RPMI7951 (cell line): Measurements from ENCODE around the gene RETREG1. TPM values are rescaled to one million over a fixed set of nuclear protein-coding genes. Genes with fewer than 3 reads are reported as not detected.
"Not testable (repeated sequence)": the region's sequence is repeated elsewhere in the genome, so short reads cannot be mapped to it uniquely, and the experiment has no call there.

Experiments used
- DNase-seq: peaks from one replicate; pipeline ENCODE4 v3.0.0-alpha.2; 2012; ENCODE audit warnings: low read depth
- total RNA-seq: library from RNA; depleted of rRNA; stranded (reverse); fragments of >200 nt; shearing (Covaris generic); gene quantifications from 2 replicates; pipeline ENCODE4 v1.2.3, GENCODE V29; 2014

Gene RETREG1
- total RNA-seq, 1 experiment from 2014 or later: 2.8 TPM

DNA sequence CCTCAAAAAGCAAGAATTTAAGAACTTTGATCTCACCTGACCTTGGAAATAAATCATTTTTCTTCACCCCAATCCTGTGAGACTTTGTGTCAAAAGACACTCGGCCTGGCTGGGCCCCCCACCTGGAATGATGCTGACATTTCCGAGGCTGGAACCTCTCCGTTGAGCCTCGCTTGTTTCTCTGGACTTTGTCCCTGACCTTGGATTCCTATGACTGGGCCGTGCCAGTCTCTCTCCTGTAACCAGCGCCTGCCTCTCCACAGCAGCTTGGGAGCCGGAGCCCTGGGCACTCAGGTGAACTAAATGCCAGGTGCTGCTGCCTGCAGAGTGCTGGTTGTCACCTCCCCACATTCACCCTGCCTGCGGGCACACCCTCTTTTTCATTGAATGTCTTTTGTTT lies 62.7 kb downstream of the RETREG1 start:
- no peak for DNase-seq

DNA sequence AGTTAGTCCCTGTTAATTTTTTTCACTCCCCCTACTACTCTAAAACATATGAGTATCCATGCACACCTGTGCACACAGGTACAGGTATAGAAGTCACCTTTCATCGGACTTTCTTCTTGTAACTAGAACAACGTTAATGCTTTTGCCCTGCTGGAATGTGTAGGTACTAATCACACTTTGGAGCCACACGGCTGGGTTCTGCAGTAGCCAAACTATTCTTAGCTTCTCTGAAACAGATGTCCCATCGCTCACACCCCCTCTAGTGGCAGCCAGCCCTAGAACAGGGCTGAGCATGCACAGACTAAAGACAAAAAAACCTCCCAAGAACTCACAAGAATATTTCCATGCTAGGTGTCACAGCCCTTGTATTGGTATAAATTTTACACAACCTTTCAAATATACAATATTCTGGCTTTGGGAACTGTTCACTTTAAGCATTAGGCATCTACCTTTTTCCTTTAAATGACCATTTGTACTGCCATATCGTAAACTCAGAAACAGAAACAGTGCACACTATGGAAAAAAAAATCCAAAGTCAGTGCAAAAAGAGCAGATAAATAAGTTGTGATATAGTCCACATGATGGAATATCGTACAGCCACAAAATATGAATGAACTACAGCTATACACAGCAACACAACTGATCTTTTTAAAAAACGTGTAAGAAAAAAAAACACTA lies 64.0 kb downstream of the RETREG1 start:
- peak; percentile 58 for DNase-seq

DNA sequence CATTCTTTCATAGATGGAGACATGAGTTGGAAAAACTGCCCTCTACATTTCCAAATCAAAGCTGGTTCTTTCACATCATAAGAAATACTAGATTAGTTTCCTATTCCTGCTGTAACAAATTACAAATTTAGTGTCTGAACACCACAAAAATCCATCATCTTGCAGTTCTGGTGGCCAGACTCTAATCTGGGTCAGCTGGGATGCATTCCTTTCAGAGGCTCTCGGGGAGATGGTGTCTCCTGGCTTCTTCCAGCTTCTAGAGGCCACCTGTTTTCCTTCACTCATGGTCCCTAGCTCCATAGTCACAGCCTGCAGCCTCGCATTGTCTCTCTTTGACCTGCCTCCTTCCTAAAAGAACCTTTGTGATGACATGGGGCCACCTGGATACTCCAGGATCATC lies 65.2 kb downstream of the RETREG1 start:
- DNase-seq: no peak

DNA sequence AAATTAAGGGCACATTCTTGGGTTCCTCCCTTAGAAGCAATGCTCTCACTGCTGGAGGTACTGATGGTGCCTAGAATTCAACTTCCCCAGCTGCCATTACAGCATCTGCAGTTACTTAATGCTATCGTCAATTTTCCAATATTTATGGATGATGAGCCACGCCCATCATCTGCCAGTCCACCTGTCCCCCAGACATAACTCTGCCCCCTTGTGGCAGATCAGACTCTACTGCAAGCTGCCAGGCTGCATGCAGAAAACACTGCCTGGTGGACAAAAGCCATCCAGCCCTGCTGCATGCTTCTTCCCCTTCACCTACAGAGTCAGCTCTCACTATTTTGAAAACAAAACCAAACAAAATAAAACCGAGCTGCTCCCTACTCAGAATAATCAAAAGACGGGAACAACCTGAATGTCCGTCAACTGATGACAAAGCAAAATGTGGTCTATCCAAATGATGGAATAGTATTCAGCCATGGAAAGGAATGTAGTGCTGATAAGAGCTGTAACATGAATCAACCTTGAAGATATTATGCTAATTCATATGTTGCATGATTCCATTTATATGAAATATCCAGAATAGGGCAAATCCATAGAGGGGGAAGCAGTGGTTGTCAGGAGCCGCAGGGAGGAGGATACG lies 66.4 kb downstream of the RETREG1 start:
- peak; percentile 56 for DNase-seq

DNA sequence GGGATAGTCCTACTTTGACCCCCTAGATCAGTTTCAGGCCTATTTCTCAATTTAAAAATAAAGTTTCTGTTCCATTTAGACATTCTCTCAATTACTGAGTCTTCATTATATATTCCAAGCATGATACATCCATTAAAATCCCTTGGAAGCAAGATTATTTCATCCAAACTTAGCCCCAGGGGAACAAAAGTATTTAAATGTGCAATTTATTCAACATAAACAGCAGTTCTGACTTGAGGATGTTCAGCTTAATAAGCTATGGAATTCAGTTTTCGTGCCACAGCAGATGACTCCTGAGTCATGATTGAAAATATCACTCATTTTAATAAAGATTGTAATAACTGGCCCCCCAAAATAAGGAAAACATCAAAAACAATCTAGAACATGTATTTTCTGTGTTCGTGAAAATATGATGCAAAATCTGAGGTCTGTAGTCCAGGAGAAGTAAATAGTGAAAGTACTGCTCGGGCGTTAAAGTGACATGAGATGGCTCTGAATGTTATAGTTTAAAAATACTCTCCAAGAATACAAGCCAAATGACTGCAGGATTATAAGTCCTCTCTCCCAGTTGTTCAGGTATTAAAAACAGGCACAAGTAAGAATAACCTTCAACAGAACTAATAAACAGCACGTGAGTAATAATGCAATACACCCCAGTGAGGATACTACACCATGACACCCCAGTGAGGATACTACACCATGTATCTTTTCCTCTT lies 67.1 kb downstream of the RETREG1 start:
- DNase-seq: no peak

DNA sequence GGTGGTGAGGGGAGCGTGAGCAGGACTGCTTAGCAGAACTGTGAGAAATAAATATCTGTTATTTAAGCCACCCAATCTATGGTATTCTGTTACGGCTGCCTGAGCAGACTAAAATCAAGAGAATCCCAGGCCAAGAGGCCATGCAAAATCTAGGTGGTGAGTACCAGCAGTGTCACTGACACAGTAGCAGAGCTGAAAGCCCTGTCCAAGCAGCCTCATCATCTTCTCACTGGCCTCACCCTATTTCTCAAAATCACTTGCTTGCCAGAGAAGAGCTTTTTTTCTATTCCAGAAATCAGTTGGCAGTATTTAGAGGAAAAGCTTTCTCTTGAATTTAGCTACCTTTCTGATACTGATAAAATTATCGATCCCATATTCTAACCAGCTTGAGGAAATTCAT lies 68.0 kb downstream of the RETREG1 start:
- DNase-seq: no peak

DNA sequence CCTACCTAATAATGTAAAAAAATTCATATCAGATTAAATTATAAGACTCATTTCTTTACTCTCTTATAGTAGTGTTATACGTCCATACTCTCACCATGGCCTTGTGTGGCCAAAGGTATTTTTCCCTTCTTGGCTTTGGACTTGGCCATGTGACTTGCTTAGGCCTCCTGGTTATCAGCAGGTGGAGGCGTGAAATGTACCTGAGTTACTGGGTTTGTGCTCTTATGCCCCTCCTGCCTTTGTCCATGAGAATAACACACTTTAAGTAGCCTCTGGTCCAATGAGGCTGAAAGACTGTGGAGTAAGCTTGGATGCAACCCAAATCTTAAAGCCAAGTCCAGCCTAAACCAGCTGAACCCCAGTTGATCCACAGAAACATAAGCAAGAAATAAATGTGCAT lies 68.7 kb downstream of the RETREG1 start:
- DNase-seq: no peak

DNA sequence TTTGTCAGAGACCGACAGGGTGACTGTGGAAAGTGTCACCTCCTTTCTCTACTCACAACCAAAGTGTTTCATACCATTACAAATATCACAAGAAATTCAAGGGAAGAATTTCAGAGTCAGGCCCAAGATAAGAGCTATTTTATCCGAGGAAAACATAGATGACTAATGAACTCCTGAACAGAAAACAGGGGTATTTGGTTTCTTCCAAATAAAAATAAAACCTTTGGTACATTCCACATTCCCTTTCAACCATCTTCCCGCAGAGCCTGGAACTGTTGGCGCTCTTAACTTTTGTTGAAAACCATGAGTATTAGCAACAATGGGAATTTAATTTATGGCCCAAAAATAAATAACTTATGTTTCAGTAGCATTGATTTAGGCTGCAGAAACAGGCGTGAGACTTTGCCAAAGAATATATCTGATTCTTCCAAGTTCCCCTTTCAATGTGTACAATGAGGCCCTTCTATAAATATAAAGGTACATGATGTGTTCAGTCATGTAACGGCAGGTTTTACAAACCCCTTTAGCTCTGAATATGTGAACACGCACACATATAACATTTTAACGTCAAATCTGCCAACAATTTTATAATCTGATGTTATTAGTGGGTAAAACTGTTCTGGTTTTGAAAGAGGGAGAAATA lies 69.5 kb downstream of the RETREG1 start:
- no peak for DNase-seq

DNA sequence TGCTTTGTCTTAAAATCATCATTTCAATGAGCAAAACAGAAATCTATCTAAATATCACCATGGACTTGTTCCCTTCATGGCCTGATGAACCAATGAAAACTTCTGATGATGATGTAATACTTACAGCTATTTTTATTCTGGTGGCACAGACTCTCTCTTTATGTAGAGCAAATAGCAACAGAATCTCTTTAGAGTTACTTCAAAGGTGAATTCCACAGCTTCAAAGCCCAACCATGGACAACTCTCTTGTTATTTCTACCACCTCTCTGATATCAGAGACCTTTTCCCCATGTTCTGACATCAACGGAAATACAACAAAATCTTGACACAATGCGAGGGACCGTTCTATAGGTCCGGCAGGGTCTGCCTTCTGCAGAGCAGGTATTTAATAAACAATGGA lies 70.1 kb downstream of the RETREG1 start:
- no peak for DNase-seq

DNA sequence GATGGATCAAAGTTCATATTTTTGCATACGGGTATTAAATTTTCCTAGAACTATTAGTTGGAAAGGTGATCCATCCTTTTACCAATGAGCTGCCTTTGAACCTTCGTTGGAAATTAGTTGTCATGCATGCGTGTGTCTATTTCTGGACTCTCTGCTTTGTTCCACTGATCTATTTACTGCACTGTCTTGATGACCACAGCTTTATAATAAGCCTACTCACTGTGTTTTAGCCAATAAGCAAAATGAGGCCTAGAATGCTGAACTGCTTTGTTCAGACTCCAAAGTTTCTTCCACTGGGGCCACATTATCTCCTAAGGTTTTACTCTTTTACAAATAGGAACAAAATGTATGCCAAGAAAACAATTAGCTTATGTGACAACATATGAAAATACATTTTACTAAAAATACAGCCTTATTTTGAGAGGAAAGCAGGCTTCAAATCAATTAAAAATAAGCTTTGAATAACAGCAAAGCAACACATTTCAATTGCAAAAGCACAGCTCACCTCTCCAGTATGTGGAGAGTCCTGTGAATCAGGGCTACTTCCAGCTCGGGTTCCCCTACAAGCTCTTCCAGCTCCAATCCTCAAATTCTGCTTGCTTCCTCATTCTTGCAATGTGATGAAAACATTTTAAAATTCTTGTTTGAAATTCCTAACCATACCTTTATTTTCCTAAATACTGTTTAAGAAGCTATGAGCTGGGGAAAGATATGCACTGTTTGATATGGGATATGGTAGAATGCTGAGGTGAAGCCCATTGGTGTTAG lies 72.0 kb downstream of the RETREG1 start:
- DNase-seq: no peak

DNA sequence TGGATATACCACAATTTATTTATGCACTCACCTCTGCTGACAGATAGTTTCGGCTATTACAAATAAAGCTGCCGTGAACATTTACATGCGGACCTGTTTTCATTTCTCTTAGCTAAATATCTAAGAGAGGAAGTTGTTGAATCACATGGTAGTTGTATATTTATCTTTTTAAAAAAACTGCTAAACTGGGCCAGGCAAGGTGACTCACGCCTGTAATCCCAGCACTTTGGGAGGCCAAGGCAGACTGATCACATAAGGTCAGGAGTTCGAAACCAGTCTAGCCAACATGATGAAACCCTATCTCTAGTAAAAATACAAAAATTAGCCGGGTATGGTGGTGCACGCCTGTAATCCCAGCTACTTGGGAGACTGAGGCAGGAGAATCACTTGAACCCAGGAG lies 73.6 kb downstream of the RETREG1 start:
- peak; percentile 5 for DNase-seq

DNA sequence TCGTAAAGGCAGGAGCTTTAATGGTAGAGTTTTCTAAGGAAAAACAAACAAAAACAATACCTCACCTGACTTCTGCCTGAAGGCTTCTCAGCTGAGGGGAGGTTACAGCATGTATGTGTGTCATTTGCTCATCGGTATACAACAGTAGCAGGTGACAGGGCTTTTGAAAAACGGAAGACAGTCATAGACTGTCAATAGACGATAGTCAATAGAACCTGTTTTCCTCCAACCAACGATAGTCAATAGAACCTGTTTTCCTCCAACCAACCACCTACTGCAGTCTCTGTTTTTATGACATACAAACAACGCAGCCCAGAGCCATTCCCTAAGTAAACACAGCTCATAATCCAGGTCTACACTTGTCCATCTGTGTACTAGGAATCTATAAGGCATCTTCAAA lies 74.6 kb downstream of the RETREG1 start:
- DNase-seq: no peak

DNA sequence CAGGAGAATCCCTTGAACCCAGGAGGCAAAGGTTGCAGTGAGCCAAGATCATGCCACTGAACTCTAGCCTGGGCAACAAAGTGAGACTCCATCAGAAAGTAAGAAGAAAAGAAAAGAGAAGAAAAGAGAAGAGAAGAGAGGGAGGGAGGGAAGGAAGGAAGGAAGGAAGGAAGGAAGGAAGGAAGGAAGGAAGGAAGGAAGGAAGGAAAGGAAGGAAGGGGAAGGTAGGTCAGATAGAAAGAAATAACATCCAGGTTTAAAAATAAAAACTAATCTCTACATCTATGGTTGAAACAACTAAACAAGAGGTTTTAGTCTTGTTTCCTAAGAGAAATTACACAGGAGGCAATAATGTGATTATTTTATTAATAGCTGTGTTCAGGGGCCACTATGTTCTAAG lies 75.2 kb downstream of the RETREG1 start:
- not testable (repeated sequence) for DNase-seq

DNA sequence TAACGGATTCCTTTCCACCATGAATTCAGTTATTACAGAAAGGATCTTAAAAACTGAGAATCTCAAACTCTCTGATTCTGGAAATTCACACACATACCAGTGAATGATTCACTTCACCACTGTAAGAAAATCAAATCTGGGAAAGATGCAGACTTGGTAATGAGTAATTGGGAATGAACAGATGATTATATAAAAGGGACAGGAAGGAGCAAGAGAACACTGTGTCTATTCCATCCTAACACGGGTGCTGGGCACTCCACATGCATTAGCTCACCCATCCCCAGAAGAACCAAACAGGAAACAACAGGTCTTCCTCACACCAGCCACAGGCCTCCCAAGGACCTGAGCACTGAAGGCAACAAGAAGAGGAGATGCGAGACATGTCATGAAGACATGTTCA lies 76.4 kb downstream of the RETREG1 start:
- peak; percentile 65 for DNase-seq

DNA sequence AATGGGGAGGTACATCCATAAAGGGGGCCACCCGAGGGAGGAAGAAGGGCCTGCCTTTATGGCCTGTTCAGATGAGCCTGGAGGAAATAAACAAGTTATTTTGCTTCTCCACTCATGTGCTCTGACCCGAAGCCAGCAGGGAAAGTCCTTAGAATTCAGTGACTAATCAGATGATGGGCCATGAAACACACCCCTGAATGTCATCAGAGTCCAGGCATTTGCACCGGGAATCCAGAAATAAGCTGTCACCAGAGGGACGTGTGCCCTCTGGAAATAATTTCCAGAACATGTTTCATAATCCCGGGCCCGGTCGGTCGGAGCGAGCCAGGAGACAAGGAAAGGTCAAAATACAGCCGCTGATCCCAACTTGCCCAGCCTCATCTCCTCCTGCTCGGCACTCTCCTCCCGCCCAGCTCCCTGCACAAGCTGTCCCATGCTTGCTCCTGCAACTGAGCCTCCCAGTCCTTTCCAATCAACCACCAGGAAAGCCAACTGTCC lies 77.6 kb downstream of the RETREG1 start:
- peak; percentile 75 for DNase-seq

DNA sequence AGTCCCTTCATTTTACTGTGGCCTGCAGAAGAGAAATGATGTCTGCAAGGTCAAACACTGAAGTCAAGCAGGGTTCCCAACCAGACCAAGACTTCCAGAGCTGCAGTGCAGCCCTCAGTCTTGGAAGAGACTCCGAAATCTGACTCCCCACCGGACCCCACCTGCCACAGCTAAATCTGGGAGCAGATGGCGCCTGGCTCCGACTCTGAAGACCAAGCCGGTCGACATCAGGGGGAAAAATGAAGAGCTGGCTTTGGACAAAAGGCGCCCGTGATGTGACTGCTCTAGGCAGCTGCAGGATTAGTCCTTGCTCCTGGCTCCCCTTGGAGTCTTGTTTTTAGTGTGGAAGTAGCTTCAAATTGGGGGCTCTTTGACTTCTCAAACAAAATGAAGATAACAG lies 78.8 kb downstream of the RETREG1 start:
- DNase-seq: no peak

DNA sequence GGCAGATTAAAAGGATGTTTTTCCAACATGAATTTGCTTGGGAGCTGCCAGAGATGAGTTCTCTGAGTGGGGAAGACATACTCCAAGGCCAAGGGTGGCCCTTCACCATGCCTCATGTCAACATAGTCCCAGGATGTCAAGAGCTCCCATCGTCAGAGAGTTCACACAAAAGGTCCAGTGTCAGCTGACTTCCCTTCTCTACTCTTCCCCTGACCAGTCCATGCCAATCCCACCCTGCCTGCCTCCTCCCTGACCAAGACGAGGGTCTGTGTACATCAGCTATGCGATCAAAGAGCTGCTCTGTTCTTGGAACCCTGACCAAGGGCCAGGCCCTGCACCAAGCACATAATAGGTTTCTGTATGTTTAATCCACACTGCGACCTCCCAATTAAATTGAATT lies 80.0 kb downstream of the RETREG1 start:
- DNase-seq: no peak

DNA sequence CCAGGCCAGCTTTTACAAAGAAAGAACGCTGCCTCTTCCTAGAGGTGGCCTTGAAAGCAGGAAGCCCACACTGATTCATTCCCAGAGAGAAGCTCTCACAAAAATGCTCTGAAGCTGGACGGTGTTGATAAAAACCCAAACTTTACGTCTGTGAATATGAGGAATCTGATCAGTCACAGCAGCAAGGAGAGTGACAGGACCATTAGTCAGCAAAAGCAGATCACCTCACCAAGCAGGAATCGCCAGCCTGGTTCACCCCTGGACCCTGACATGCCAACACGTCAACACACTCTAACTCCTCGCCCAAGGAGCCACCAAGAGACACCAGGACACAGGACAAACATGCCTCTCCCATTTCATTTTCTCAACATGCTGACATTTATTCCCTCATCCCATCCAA lies 80.6 kb downstream of the RETREG1 start:
- peak; percentile 25 for DNase-seq

DNA sequence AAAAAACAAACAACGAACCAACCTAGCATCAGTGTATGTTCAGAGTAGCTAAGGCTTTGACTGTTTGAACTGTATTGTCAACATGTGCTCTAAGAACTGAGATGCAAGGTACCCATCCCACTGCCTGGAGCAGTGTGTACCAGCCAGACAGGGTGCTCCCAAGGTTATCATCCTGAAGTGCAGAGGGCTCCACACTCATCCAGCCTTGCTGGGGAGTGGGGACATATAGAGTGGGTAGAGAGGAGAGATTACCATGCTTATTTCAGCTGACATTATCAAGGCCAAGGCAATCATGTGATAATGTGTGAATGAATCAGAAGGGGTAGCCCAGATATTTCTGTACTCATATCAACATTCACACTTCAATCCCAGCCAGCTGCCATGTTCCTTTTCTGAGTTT lies 82.5 kb downstream of the RETREG1 start:
- DNase-seq: no peak

DNA sequence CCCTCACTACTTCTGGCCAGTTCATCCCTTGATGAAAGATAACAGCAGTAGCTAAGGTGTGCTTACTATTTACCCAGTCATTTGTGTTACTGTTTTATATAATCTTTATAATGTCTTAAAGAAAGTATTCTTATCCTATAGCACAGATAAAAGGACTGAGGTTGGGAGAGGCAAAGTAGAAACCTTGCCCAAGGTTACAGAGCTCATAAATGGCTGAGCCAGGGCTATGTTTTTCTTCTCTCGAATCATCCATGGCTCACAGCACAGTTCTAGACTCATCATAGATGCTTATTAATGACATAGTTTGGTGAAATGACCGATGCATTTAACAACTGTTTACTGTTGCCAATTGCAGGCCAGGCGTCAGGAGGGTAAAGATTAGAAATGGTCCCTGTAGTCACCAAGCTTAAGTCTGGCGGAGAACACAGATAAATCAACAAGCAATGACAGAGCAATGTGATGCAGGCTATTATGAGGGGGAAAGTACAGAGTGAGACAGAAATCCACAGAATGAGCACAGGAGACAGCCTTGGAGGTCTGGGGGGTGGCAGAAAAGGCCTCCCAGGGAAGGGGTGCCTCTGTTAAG lies 85.6 kb downstream of the RETREG1 start:
- DNase-seq: no peak

DNA sequence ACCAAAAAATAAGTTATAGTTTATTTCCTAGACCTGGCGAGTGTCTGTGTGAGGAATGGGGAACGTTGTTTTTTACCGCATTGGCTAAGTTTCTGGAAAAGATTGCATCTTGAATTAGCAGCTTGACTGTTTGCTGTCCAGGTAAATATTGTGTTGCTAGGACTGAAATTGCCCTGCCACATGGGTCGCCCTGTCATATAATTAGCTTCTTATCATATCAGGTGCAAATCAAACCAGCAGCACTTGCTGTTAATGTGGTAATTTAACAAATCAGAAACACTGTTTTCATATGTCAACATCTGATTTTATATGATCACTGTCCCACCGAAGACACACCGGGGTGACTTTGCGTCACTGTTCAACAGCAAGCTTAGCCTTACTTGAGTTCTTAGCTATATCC lies 87.5 kb downstream of the RETREG1 start:
- DNase-seq: no peak
